T-helper 2 cell treated with Interferon-gamma antibody and Interleukin-4, amounts not matched to agents 5 μg/mL and 100 μg/mL, for 36 hours (primary cell): ENCODE results near the gene PIK3R6.

Experiments used
- DNase-seq: peaks from one replicate; pipeline ENCODE4 v3.0.0; 2021; ENCODE audit warnings: low spot score
- H3K27ac Mint-ChIP-seq: one replicate; pipeline ENCODE4 v1.8.0; 2021; ENCODE audit warnings: mild to moderate bottlenecking, mixed read lengths
- H3K27me3 Mint-ChIP-seq: one replicate; pipeline ENCODE4 v1.8.0; 2021; ENCODE audit warnings: low read depth, mixed read lengths
- H3K36me3 Mint-ChIP-seq: one replicate; pipeline ENCODE4 v1.8.0; 2021; ENCODE audit warnings: low read depth, mixed read lengths
- H3K4me1 Mint-ChIP-seq: one replicate; pipeline ENCODE4 v1.8.0; 2021; ENCODE audit warnings: low read depth, mixed read lengths
- H3K4me3 Mint-ChIP-seq: one replicate; pipeline ENCODE4 v1.8.0; 2022; ENCODE audit warnings: mild to moderate bottlenecking, moderate library complexity, mixed read lengths
- H3K9me3 Mint-ChIP-seq: one replicate; pipeline ENCODE4 v1.8.0; 2021; ENCODE audit warnings: mixed read lengths

Gene PIK3R6

GRCh38 chr17:8782176-8782575, 85.3 kb downstream of the PIK3R6 start:
- H3K4me1 Mint-ChIP-seq: no peaks in the 10 kb centered on the region
- no peaks in the 10 kb centered on the region for H3K9me3 Mint-ChIP-seq
- H3K36me3 Mint-ChIP-seq: no peaks in the 10 kb centered on the region
- H3K27ac Mint-ChIP-seq: no peak overlapping the region
- DNase-seq: no peak
- H3K27me3 Mint-ChIP-seq: peaks cover 29% of the 10 kb centered on the region
- H3K4me3 Mint-ChIP-seq: no peak overlapping the region

DNA sequence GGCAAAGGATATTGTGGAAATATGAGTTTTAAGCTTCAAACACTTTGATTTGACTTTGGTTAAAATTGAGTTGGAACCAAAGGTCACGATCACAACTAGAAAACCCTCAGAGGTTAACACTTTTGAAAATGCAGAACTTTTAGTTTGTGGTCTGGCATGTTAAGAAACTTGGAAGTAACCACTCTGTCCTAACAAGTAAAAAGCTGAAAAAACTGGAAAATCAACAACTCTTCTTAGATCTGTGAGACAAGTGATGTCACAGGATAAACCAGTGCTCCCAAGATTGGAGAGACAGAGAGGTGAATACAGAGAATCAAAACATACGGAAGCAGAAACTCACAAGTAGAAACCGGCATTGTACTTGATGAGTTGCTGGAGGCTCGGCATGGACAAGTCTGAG, 85.7 kb downstream of the PIK3R6 start:
- Mint-ChIP-seq H3K27ac (no peak overlapping the region), H3K4me3 (no peak overlapping the region), H3K27me3 (peaks cover 33% of the 10 kb centered on the region), H3K4me1 (no peaks in the 10 kb centered on the region), H3K36me3 (no peaks in the 10 kb centered on the region), H3K9me3 (no peaks in the 10 kb centered on the region)
- no peak for DNase-seq

DNA sequence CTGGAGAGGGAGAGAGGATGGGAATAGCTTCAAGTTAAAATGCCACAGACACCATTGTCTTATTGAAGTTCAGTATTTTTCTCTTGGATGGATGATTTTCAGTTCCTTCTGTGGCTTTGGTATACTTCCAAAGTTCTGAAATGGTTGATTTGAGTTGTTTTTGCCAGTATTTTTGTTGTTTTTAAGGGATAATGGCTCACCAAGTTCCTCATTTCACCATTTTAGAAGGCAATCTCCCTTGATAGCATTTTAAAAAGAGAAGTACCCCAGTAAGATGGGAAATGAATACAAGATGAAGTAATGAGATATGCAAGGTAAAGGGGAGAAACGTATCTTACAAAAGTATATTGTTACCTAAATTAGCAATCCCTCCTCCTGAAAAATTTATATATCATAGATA, 90.6 kb downstream of the PIK3R6 start:
- no peak for DNase-seq
- H3K36me3 Mint-ChIP-seq: no peaks in the 10 kb centered on the region
- H3K9me3 Mint-ChIP-seq: peaks cover 4% of the 10 kb centered on the region
- H3K4me3 Mint-ChIP-seq: no peak overlapping the region
- no peaks in the 10 kb centered on the region for H3K4me1 Mint-ChIP-seq
- H3K27ac Mint-ChIP-seq: no peak overlapping the region
- H3K27me3 Mint-ChIP-seq: peaks cover 55% of the 10 kb centered on the region

- H3K27ac Mint-ChIP-seq: no peak overlapping the region
- H3K4me3 Mint-ChIP-seq: no peak overlapping the region
- H3K4me1 Mint-ChIP-seq: no peaks in the 10 kb centered on the region
- no peak for DNase-seq
- H3K27me3 Mint-ChIP-seq: peaks cover 50% of the 10 kb centered on the region
- H3K36me3 Mint-ChIP-seq: no peaks in the 10 kb centered on the region
- peaks cover 4% of the 10 kb centered on the region for H3K9me3 Mint-ChIP-seq
These were observed 91.2 kb downstream of the PIK3R6 start for GRCh38 chr17:8776248-8776647.

DNA sequence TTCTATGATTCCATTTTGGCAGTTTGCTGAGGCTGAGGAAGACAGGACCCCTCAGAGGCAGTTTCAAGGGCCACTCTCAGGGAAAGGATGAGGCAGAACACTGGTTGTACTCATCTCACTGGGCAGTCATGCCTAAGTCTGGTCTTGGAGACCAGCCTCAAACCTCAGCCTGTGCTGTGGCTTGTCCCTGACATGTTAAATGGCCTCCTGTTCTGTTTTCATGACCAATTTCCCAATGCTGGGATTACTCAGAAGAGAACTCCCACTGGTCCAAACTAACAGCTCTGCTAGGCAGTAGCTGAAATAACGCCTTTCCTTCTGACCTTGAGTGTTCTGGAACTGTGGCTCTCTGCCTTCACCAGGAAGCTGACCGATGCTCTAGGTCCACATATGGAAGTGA, 100.7 kb downstream of the PIK3R6 start:
- peaks cover 14% of the 10 kb centered on the region for H3K27me3 Mint-ChIP-seq
- H3K4me3 Mint-ChIP-seq: no peak overlapping the region
- no peak for DNase-seq
- H3K27ac Mint-ChIP-seq: no peak overlapping the region
- no peaks in the 10 kb centered on the region for H3K9me3 Mint-ChIP-seq
- H3K4me1 Mint-ChIP-seq: no peaks in the 10 kb centered on the region
- no peaks in the 10 kb centered on the region for H3K36me3 Mint-ChIP-seq

- H3K36me3 Mint-ChIP-seq: no peaks in the 10 kb centered on the region
- no peak overlapping the region for H3K27ac Mint-ChIP-seq
- no peak overlapping the region for H3K4me3 Mint-ChIP-seq
- no peak for DNase-seq
- no peaks in the 10 kb centered on the region for H3K9me3 Mint-ChIP-seq
- peaks cover 13% of the 10 kb centered on the region for H3K27me3 Mint-ChIP-seq
- H3K4me1 Mint-ChIP-seq: no peaks in the 10 kb centered on the region
These were observed 105.5 kb downstream of the PIK3R6 start for GRCh38 chr17:8762012-8762411.

- peaks cover 1% of the 10 kb centered on the region for H3K4me1 Mint-ChIP-seq
- no peaks in the 10 kb centered on the region for H3K36me3 Mint-ChIP-seq
- H3K27me3 Mint-ChIP-seq: peaks cover 15% of the 10 kb centered on the region
- no peak within 1 kb of the TSS for H3K27ac Mint-ChIP-seq
- no peak within 1 kb of the TSS for H3K4me3 Mint-ChIP-seq
- DNase-seq: no peak
- H3K9me3 Mint-ChIP-seq: no peaks in the 10 kb centered on the region
These were observed 109.3 kb downstream of the PIK3R6 start, which contains the start of gene SPDYE4 for GRCh38 chr17:8758137-8758596. SPDYE4 (minus strand) TSS chr17:8758546; CDS start chr17:8758382, 164 bp downstream.

DNA sequence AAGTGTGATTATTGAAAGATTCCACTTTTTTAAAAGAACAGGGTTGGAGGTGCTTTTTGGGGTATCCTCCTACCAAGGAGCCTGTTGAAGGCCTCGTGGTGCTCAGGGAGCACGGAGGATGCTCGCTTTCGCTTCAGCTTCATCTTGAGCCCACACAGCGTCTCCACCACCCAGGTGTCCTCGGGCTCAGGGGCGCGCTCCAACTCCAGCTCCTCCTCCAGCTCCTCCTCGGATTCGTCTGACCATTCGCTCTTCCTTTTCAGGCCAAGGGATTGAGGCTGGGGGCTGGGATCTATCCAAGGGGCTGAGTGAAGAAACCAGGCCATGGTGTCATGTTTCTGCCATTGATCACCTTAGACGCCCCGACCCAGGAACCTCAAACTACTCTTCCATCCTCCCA, 110.3 kb downstream of the PIK3R6 start:
- peaks cover 1% of the 10 kb centered on the region for H3K4me1 Mint-ChIP-seq
- H3K27me3 Mint-ChIP-seq: peaks cover 12% of the 10 kb centered on the region

DNA sequence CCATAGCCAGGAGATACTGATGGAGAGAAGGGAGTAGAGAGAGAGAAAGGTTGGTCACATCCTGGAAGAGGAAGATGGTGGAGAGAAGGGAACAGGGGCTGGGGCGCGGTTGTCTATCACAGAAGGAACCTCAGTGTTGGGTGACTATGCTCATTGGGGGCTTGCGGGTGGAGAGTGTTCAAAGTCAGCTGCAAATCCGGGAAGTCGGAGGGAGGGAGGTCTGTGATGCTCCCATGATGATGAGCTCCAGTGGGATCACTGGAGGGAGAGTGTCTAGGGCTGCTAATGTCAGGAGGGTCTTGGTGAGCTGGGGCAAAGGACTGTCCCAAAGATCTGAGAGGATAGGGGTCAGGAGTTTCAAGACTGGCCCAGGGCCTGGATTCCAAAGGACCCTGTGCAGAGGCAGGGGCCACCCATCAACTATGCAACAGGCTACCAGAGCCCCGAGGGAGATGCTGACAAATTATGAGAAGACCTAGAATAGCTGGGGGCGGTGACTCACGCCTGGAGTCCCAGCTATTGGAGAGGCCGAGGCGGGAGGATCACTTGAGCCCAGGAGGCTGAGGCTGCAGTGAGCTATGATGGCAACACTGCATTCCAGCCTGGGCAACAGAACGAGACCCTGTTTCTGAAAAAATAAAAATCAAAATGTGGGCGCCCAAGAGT, 111.8 kb downstream of the PIK3R6 start:
- no peak for DNase-seq
- Mint-ChIP-seq H3K4me3 (no peak overlapping the region), H3K27me3 (peaks cover 8% of the 10 kb centered on the region), H3K36me3 (no peaks in the 10 kb centered on the region), H3K9me3 (no peaks in the 10 kb centered on the region), H3K4me1 (peaks cover 1% of the 10 kb centered on the region), H3K27ac (no peak overlapping the region)

More for the DNA sequence above, 110.3 kb downstream of the PIK3R6 start:
- Mint-ChIP-seq H3K27ac (no peak overlapping the region), H3K36me3 (no peaks in the 10 kb centered on the region), H3K9me3 (no peaks in the 10 kb centered on the region), H3K4me3 (no peak overlapping the region)
- no peak for DNase-seq

DNA sequence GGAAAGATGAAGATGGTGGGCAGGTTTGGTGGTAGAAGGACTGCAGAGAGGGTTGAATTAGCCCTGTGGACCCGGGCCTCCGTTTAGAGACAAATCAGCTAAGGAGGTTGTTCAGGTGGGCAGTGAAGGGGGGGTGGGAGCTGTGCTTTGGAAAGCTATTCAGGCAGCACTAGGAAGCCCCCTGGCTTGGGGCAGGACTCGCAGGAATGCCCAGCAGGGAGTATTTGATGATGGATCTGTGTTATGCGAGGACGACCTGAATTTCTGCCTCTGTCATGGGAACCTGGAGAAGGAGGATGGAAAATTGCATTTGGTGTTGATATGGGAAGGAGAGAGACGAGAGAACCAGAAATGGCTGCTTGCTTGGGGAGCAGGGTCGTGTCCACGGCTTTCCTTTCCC, 112.6 kb downstream of the PIK3R6 start:
- Mint-ChIP-seq H3K27me3 (peaks cover 6% of the 10 kb centered on the region), H3K36me3 (no peaks in the 10 kb centered on the region), H3K4me3 (no peak overlapping the region), H3K9me3 (no peaks in the 10 kb centered on the region), H3K27ac (no peak overlapping the region), H3K4me1 (peaks cover 1% of the 10 kb centered on the region)
- no peak for DNase-seq

DNA sequence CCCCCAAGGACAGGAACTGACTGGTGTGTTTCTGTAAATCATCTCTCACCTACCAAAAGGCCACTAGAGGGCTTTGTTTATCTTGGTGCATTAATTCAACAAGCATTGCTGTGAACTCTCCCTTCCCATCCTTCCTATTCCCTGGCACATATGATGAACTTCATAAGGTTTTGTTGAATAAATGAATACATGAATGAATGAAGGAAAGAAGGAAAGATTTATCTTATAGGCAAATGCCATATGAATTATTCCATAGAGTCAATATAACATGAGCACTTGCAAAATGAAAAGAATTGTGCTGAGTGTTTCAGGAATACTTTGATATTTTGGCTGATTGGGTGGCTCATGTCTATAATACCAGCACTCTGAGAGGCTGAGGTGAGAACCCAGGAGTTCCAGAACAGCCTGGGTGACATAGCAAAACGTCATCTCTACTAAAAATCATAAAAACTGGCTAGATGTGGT, 113.5 kb downstream of the PIK3R6 start:
- no peak overlapping the region for H3K4me3 Mint-ChIP-seq
- H3K27ac Mint-ChIP-seq: no peak overlapping the region
- H3K9me3 Mint-ChIP-seq: no peaks in the 10 kb centered on the region
- peaks cover 6% of the 10 kb centered on the region for H3K27me3 Mint-ChIP-seq
- H3K36me3 Mint-ChIP-seq: no peaks in the 10 kb centered on the region
- peaks cover 1% of the 10 kb centered on the region for H3K4me1 Mint-ChIP-seq
- DNase-seq: no peak

DNA sequence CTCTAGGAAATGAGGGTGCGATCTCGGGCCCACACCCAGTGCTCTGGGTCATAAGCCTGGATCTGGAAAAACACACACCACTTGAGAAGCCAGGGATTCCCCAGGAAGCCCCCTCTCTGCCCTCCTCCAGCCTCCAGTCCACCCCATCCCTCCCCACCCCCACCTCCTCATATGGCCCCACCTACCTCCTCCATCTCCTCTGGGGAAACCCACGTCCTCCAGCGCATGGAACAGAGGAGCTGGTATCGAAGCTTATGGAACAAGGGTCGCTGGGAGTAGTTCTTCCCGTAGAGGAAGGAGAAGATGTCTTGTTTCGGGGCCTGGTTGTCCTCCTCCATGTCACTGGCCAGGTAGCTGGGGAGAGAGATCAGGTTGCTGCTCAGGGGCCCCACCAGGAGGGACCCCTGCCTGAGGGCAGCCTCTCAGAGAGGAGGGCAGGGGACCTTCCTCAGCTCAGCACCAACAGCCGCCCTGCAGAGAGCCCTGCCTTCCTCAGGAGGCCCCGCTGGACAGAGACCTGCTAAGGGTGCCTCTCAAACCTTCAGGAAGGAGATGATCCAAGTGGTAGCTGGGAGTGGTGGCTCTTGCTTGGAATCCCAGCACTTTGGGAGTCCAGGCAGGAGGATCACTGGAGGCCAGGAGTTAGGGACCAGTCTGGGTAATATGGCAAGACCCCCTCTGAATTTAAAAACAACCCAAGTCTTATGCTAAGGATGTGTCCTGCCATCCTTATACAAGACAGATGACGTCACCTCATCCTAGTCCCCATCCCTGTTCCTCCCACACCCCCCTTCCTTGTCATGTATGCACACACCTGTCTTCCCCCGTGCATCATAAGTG, 114.1 kb downstream of the PIK3R6 start:
- DNase-seq: no peak
- H3K4me1 Mint-ChIP-seq: peaks cover 1% of the 10 kb centered on the region
- no peak overlapping the region for H3K27ac Mint-ChIP-seq
- peaks cover 11% of the 10 kb centered on the region for H3K27me3 Mint-ChIP-seq
- H3K36me3 Mint-ChIP-seq: no peaks in the 10 kb centered on the region
- H3K9me3 Mint-ChIP-seq: no peaks in the 10 kb centered on the region
- H3K4me3 Mint-ChIP-seq: no peak overlapping the region
